ENCODE data around the gene ABCB1. TPM values are rescaled to one million over a fixed set of nuclear protein-coding genes. Genes with fewer than 3 reads are reported as not detected.
"Not testable (repeated sequence)": the region's sequence is repeated elsewhere in the genome, so short reads cannot be mapped to it uniquely, and the experiment has no call there.

ABCB1 gene
- total and polyA plus RNA-seq, 9 of the 15 experiments (the other 6 are each of a cell fraction or from before 2014, with no cell fraction given): 0.03 to 0.86 (median 0.52) TPM

DNA sequence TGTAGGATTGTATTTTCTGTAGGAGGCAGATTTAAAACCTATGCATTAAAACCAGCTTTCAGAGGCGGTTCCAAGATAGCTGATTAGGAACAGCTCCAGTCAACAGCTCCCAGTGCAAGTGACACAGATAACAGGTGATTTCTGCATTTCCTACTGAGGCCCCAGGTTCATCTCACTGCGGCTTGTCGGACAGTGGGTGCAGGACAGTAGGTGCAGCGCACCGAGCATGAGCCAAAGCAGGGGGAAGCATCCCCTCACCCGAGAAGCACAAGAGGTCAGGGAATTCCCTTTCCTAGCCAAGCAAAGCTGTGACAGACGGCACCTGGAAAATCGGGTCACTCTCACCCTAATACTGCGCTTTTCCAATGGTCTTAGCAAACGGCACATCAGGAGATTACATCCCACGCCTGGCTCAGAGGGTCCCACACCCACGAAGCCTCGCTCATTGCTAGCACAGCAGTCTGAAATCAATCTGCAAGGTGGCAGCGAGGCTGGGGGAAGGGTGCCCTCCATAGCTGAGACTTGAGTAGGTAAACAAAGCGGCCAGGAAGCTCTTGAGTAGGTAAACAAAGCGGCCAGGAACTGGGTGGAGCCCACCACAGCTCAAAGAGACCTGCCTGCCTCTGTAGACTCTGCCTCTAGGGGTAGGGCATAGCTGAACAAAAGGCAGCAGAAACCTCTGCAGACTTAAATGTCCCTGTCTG is 135.7 kb downstream of the ABCB1 start:
- DNase-seq (ENCODE audit: extremely low read depth in 1 of 4, low spot score in 3 of 4); CTCF ChIA-PET (ENCODE audit: low intra/inter-chr PET ratio); H3K9ac ChIP-seq (ENCODE audit: insufficient read depth in 1 of 2, low read depth in 2 of 2, low read length in 2 of 2); H3K36me3 ChIP-seq (ENCODE audit: control insufficient read depth, insufficient read depth, low read length); FAIRE-seq; ATAC-seq; in situ Hi-C loops (cut with MboI); BruUV-seq (replicated peaks); H3K9me3 ChIP-seq (replicated peaks; ENCODE audit: control insufficient read depth, insufficient read depth, low read depth, low read length); H2AFZ ChIP-seq (ENCODE audit: low read depth, low read length); H3K4me1 ChIP-seq (replicated peaks in 1 of 2; ENCODE audit: control insufficient read depth in 2 of 2, insufficient read depth in 2 of 2, low read length in 2 of 2); H3K27me3 ChIP-seq (ENCODE audit: control insufficient read depth in 2 of 2, insufficient read depth in 2 of 2, low read length in 2 of 2); H4K20me1 ChIP-seq (replicated peaks; ENCODE audit: control insufficient read depth, insufficient read depth, low read length); H3K4me3 ChIP-seq; H3K9me1 ChIP-seq (ENCODE audit: control insufficient read depth, insufficient read depth, low read length); H3K79me2 ChIP-seq (ENCODE audit: control insufficient read depth, insufficient read depth, low read length); H3K4me2 ChIP-seq (ENCODE audit: insufficient read depth, low read length); H3K27ac ChIP-seq (ENCODE audit: extremely low read depth, low read depth, low read length); intact Hi-C loops (cut with micrococcal nuclease): not testable (repeated sequence)
- POLR2A ChIA-PET: interaction anchor here (0.7 to 1.6 kb wide), 2 partner anchors 24 to 70 kb away, joined by 3 to 4 read pairs; no protein-coding TSS in a partner anchor
- 2% methylated on average over 16 of the region's 16 CpGs for WGBS (ENCODE audit: insufficient coverage, low coverage, missing lambda C conversion rate)

DNA sequence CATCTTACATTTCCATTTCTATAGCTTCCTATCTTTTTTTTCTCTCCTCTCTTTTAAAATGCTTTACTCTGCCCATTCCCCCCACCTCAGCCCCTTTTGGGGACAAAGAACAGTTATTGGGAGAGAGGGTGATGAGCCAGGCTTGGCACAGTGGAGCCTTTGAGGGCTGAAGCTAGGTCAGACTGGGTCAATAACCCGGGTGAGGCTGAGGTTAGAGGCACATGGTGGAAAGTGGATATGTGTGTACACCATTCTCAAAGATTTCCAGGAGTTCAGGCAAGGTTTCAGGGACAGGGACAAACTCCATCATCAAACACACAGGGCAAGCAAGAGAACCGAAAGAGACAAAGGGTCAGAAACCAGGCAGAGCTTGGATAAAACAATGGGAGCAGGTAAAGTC is 136.7 kb downstream of the ABCB1 start:
- Histone ChIP-seq H3K9ac (ENCODE audit: insufficient read depth in 1 of 2, low read depth in 2 of 2, low read length in 2 of 2) (no peak overlapping the region), H2AFZ (ENCODE audit: low read depth, low read length) (no peak overlapping the region), H3K9me1 (ENCODE audit: control insufficient read depth, insufficient read depth, low read length) (no peaks in the 10 kb centered on the region), H3K4me3 (no peak overlapping the region), H3K27ac (ENCODE audit: extremely low read depth, low read depth, low read length) (no peak overlapping the region), H3K36me3 (ENCODE audit: control insufficient read depth, insufficient read depth, low read length) (no peaks in the 10 kb centered on the region), H4K20me1 (replicated peaks; ENCODE audit: control insufficient read depth, insufficient read depth, low read length) (no peaks in the 10 kb centered on the region), H3K9me3 (replicated peaks; ENCODE audit: control insufficient read depth, insufficient read depth, low read depth, low read length) (no peaks in the 10 kb centered on the region), H3K79me2 (ENCODE audit: control insufficient read depth, insufficient read depth, low read length) (no peaks in the 10 kb centered on the region), H3K4me1 (replicated peaks in 1 of 2; ENCODE audit: control insufficient read depth in 2 of 2, insufficient read depth in 2 of 2, low read length in 2 of 2) (no peaks in the 10 kb centered on the region), H3K4me2 (ENCODE audit: insufficient read depth, low read length) (no peak overlapping the region), H3K27me3 (ENCODE audit: control insufficient read depth in 2 of 2, insufficient read depth in 2 of 2, low read length in 2 of 2) (peaks cover 0 to 7% of the 10 kb centered on the region in 2 experiments; a peak in 2 of 5 replicates)
- WGBS (ENCODE audit: insufficient coverage, low coverage, missing lambda C conversion rate): 0% methylated on average over 2 of the region's 2 CpGs
- CTCF ChIA-PET (ENCODE audit: low intra/inter-chr PET ratio): no interaction called here
- FAIRE-seq (no peak), DNase-seq (ENCODE audit: extremely low read depth in 1 of 4, low spot score in 3 of 4) (no peak), ATAC-seq (no peak)
- POLR2A ChIA-PET: interaction anchor here (1.6 kb wide), 1 partner anchor 23 kb away, joined by 4 read pairs; no protein-coding TSS in a partner anchor
- no peak for TF ChIP-seq NR1H2 (CRISPR knock-in tag; IDR thresholded peaks at IDR 0.05)
- no peak for TF ChIP-seq CBX3 (IDR thresholded peaks at IDR 0.05; ENCODE audit: borderline replicate concordance in 1 of 2, low read length in 2 of 2)
- no peak for TF ChIP-seq SP2 (IDR thresholded peaks at IDR 0.05; ENCODE audit: extremely low read depth, low read depth, low read length, poor library complexity, severe bottlenecking)
- no peak for TF ChIP-seq NFE2L1 (tag; IDR thresholded peaks at IDR 0.05; ENCODE audit: borderline replicate concordance, low read depth)
- TF ChIP-seq TRIM24 (IDR thresholded peaks at IDR 0.05): no peak
- TF ChIP-seq SIX5 (IDR thresholded peaks at IDR 0.05; ENCODE audit: borderline replicate concordance in 1 of 2, insufficient read depth in 1 of 2, low read depth in 1 of 2, low read length in 2 of 2): no peak
- TF ChIP-seq ZKSCAN1 (IDR thresholded peaks at IDR 0.05; ENCODE audit: low read depth, low read length): no peak
- TF ChIP-seq SUPT5H (IDR thresholded peaks at IDR 0.05): no peak
- TF ChIP-seq ZNF217 (CRISPR knock-in tag; IDR thresholded peaks at IDR 0.05): no peak
- in situ Hi-C loops (cut with MboI): no loop called here
- BruUV-seq (replicated peaks): no TSS peak
- intact Hi-C loops (cut with micrococcal nuclease): no loop called here

DNA sequence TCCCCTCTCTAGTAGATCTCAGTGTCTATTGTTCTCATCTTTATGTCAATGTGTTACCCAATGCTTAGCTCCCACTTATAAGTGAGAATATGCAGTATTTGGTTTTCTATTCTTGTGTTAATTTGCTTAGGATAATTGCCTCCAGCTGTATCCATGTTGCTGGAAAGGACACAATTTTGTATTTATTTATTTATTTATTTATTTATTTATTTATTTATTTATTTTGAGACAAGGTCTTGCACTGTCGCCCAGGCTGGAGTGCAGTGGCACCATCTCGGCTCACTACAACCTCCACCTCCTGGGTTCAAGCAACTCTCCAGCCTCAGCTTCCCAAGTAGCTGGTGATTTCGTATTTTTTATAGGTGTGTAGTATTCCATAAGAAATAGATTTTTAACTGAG is 140.2 kb downstream of the ABCB1 start:
- H3K4me1 ChIP-seq (replicated peaks in 1 of 2; ENCODE audit: control insufficient read depth in 2 of 2, insufficient read depth in 2 of 2, low read length in 2 of 2); H2AFZ ChIP-seq (ENCODE audit: low read depth, low read length); FAIRE-seq; H3K36me3 ChIP-seq (ENCODE audit: control insufficient read depth, insufficient read depth, low read length); DNase-seq (ENCODE audit: extremely low read depth in 1 of 4, low spot score in 3 of 4); H3K9me3 ChIP-seq (replicated peaks; ENCODE audit: control insufficient read depth, insufficient read depth, low read depth, low read length); H3K9me1 ChIP-seq (ENCODE audit: control insufficient read depth, insufficient read depth, low read length); H4K20me1 ChIP-seq (replicated peaks; ENCODE audit: control insufficient read depth, insufficient read depth, low read length); H3K79me2 ChIP-seq (ENCODE audit: control insufficient read depth, insufficient read depth, low read length); in situ Hi-C loops (cut with MboI); H3K4me3 ChIP-seq; ATAC-seq; BruUV-seq (replicated peaks); CTCF ChIA-PET (ENCODE audit: low intra/inter-chr PET ratio); H3K9ac ChIP-seq (ENCODE audit: insufficient read depth in 1 of 2, low read depth in 2 of 2, low read length in 2 of 2); H3K27me3 ChIP-seq (ENCODE audit: control insufficient read depth in 2 of 2, insufficient read depth in 2 of 2, low read length in 2 of 2); H3K4me2 ChIP-seq (ENCODE audit: insufficient read depth, low read length); intact Hi-C loops (cut with micrococcal nuclease); H3K27ac ChIP-seq (ENCODE audit: extremely low read depth, low read depth, low read length): not testable (repeated sequence)
- 0% methylated on average over 3 of the region's 3 CpGs for WGBS (ENCODE audit: insufficient coverage, low coverage, missing lambda C conversion rate)
- POLR2A ChIA-PET: interaction anchor here (1.0 kb wide), 1 partner anchor 21 kb away, joined by 4 read pairs; no protein-coding TSS in a partner anchor

Data from K562 (cell line).